ENCODE results near the gene ADAM17.

Gene ADAM17

DNA sequence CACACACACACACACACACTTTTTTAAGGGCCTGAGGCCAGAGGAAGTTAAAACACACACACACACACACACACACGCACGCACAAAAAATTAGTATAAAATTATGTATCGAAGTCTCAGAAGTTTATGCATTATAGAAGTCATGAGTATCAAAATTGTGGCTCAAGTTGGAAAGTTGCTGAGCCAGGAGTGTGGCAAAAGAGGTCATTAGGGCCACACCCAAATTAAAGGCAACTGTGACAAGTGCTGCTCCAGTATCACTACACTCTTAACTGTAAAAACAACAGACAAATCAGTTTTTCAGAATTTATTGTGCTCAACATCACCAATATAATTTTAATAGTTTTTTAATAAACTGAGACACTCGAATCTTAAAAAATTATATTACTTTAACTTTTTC, 38.3 kb upstream of the ADAM17 start:
- H3K4me1 ChIP-seq (ENCODE audit: control insufficient read depth in 2 of 2, insufficient read depth in 1 of 2, low read depth in 1 of 2, low read length in 2 of 2): peaks cover 3 to 6% of the 10 kb centered on the region in 2 donors
- H4K8ac ChIP-seq (ENCODE audit: low read depth, low read length): no peak overlapping the region
- H3K4me3 ChIP-seq (ENCODE audit: low read length in 2 of 2): no peak overlapping the region
- H3K4me2 ChIP-seq (ENCODE audit: insufficient read depth, low read length, poor library complexity, severe bottlenecking): no peak overlapping the region
- no peak overlapping the region for H2BK15ac ChIP-seq (ENCODE audit: low read length)
- no peak overlapping the region for H2BK5ac ChIP-seq (ENCODE audit: low read length)
- H3K14ac ChIP-seq (ENCODE audit: low read length): no peak overlapping the region
- no peak overlapping the region for H3K27ac ChIP-seq (replicated peaks; ENCODE audit: low read length)
- peaks cover 5 to 85% of the 10 kb centered on the region in 2 donors for H3K36me3 ChIP-seq (replicated peaks in 1 of 2; ENCODE audit: control insufficient read depth in 2 of 2, insufficient read depth in 2 of 2, low read length in 2 of 2)
- H2BK120ac ChIP-seq (ENCODE audit: low read depth, low read length): no peak overlapping the region
- no peaks in the 10 kb centered on the region for H3K27me3 ChIP-seq (ENCODE audit: control insufficient read depth in 3 of 3, insufficient read depth in 3 of 3, low read depth in 1 of 3, low read length in 3 of 3)
- no peak overlapping the region for H2AFZ ChIP-seq (ENCODE audit: low read length)
- peaks cover 6% of the 10 kb centered on the region for H3K79me1 ChIP-seq (ENCODE audit: low read depth, low read length)
- no peak overlapping the region for H2AK5ac ChIP-seq (ENCODE audit: low read depth, low read length)
- H2BK12ac ChIP-seq (ENCODE audit: low read length): no peak overlapping the region
- H3K18ac ChIP-seq (ENCODE audit: low read length): no peak overlapping the region
- WGBS, 2 donors (ENCODE audit: extremely low coverage in 2 of 2, insufficient read length in 2 of 2, insufficient replicate concordance in 1 of 2): 100% methylated on average over 1 of the region's 4 CpGs; no CpG with 5 or more reads in 1 of the 2 donors
- H3K4ac ChIP-seq (ENCODE audit: low read length): no peak overlapping the region
- no peak overlapping the region for H3K9ac ChIP-seq (ENCODE audit: low read depth, low read length, poor library complexity)
- peaks cover 4 to 10% of the 10 kb centered on the region in 2 donors for H3K9me3 ChIP-seq (replicated peaks in 1 of 2; ENCODE audit: control insufficient read depth in 2 of 2, insufficient read depth in 1 of 2, low read depth in 1 of 2, low read length in 2 of 2)
- no peak for DNase-seq (ENCODE audit: low spot score)
- no peak overlapping the region for H3K23ac ChIP-seq (ENCODE audit: low read depth, low read length, poor library complexity)
- H4K91ac ChIP-seq (ENCODE audit: low read depth, low read length, poor library complexity): no peak overlapping the region

- Histone ChIP-seq H2BK120ac (ENCODE audit: low read depth, low read length) (no peak overlapping the region), H3K79me1 (ENCODE audit: low read depth, low read length) (peaks cover 4% of the 10 kb centered on the region), H3K4me3 (ENCODE audit: low read length in 2 of 2) (no peak overlapping the region), H3K36me3 (replicated peaks in 1 of 2; ENCODE audit: control insufficient read depth in 2 of 2, insufficient read depth in 2 of 2, low read length in 2 of 2) (peaks cover 4 to 87% of the 10 kb centered on the region in 2 donors), H3K27ac (replicated peaks; ENCODE audit: low read length) (no peak overlapping the region), H3K4me2 (ENCODE audit: insufficient read depth, low read length, poor library complexity, severe bottlenecking) (no peak overlapping the region), H2BK5ac (ENCODE audit: low read length) (no peak overlapping the region), H3K4ac (ENCODE audit: low read length) (no peak overlapping the region), H3K14ac (ENCODE audit: low read length) (no peak overlapping the region), H3K9me3 (replicated peaks in 1 of 2; ENCODE audit: control insufficient read depth in 2 of 2, insufficient read depth in 1 of 2, low read depth in 1 of 2, low read length in 2 of 2) (no peaks in the 10 kb centered on the region), H3K9ac (ENCODE audit: low read depth, low read length, poor library complexity) (no peak overlapping the region), H2AFZ (ENCODE audit: low read length) (no peak overlapping the region), H3K27me3 (ENCODE audit: control insufficient read depth in 3 of 3, insufficient read depth in 3 of 3, low read depth in 1 of 3, low read length in 3 of 3) (no peaks in the 10 kb centered on the region), H2BK12ac (ENCODE audit: low read length) (no peak overlapping the region), H3K18ac (ENCODE audit: low read length) (no peak overlapping the region), H3K4me1 (ENCODE audit: control insufficient read depth in 2 of 2, insufficient read depth in 1 of 2, low read depth in 1 of 2, low read length in 2 of 2) (peaks cover 3 to 6% of the 10 kb centered on the region in 2 donors), H3K23ac (ENCODE audit: low read depth, low read length, poor library complexity) (no peak overlapping the region), H2AK5ac (ENCODE audit: low read depth, low read length) (no peak overlapping the region), H4K91ac (ENCODE audit: low read depth, low read length, poor library complexity) (no peak overlapping the region), H4K8ac (ENCODE audit: low read depth, low read length) (no peak overlapping the region), H2BK15ac (ENCODE audit: low read length) (no peak overlapping the region)
- no CpG with 5 or more reads among the region's 3 CpGs for WGBS, 2 donors (ENCODE audit: extremely low coverage in 2 of 2, insufficient read length in 2 of 2, insufficient replicate concordance in 1 of 2)
- no peak for DNase-seq (ENCODE audit: low spot score)
Observed at GRCh38 chr2:9592699-9593098, 37.1 kb upstream of the ADAM17 start.

DNA sequence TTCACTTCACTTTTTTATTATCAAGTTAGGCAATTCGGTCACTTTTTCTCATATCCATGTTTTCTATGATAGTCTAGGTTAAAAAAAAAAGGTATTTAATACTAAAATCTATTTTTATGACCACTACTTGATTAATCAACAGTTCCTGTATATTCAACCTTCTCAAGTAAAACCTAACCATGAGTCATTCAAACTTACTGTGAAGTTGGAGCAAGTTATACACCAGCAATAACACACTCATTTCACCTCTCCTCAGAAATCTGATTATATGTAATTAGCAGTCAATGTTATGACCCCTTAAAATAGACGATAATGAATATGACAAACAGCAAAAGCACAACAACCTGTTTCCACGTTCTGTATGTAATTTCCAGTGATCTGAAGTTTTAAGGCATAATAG, 35.0 kb upstream of the ADAM17 start:
- no peak overlapping the region for H2BK120ac ChIP-seq (ENCODE audit: low read depth, low read length)
- H3K79me1 ChIP-seq (ENCODE audit: low read depth, low read length): peaks cover 2% of the 10 kb centered on the region
- H3K4me2 ChIP-seq (ENCODE audit: insufficient read depth, low read length, poor library complexity, severe bottlenecking): no peak overlapping the region
- no peak overlapping the region for H2BK5ac ChIP-seq (ENCODE audit: low read length)
- H3K4ac ChIP-seq (ENCODE audit: low read length): no peak overlapping the region
- DNase-seq (ENCODE audit: low spot score): no peak
- H3K27ac ChIP-seq (replicated peaks; ENCODE audit: low read length): no peak overlapping the region
- H3K4me1 ChIP-seq (ENCODE audit: control insufficient read depth in 2 of 2, insufficient read depth in 1 of 2, low read depth in 1 of 2, low read length in 2 of 2): peaks cover 3 to 5% of the 10 kb centered on the region in 2 donors
- H3K14ac ChIP-seq (ENCODE audit: low read length): no peak overlapping the region
- H2AK5ac ChIP-seq (ENCODE audit: low read depth, low read length): no peak overlapping the region
- H3K36me3 ChIP-seq (replicated peaks in 1 of 2; ENCODE audit: control insufficient read depth in 2 of 2, insufficient read depth in 2 of 2, low read length in 2 of 2): peaks cover 7 to 94% of the 10 kb centered on the region in 2 donors
- H3K18ac ChIP-seq (ENCODE audit: low read length): no peak overlapping the region
- H3K9ac ChIP-seq (ENCODE audit: low read depth, low read length, poor library complexity): no peak overlapping the region
- no CpG with 5 or more reads among the region's 3 CpGs for WGBS, 2 donors (ENCODE audit: extremely low coverage in 2 of 2, insufficient read length in 2 of 2, insufficient replicate concordance in 1 of 2)
- H4K8ac ChIP-seq (ENCODE audit: low read depth, low read length): no peak overlapping the region
- H3K9me3 ChIP-seq (replicated peaks in 1 of 2; ENCODE audit: control insufficient read depth in 2 of 2, insufficient read depth in 1 of 2, low read depth in 1 of 2, low read length in 2 of 2): no peaks in the 10 kb centered on the region
- no peak overlapping the region for H2AFZ ChIP-seq (ENCODE audit: low read length)
- no peaks in the 10 kb centered on the region for H3K27me3 ChIP-seq (ENCODE audit: control insufficient read depth in 3 of 3, insufficient read depth in 3 of 3, low read depth in 1 of 3, low read length in 3 of 3)
- H3K4me3 ChIP-seq (ENCODE audit: low read length in 2 of 2): no peak overlapping the region
- no peak overlapping the region for H2BK12ac ChIP-seq (ENCODE audit: low read length)
- H3K23ac ChIP-seq (ENCODE audit: low read depth, low read length, poor library complexity): no peak overlapping the region
- H4K91ac ChIP-seq (ENCODE audit: low read depth, low read length, poor library complexity): no peak overlapping the region
- no peak overlapping the region for H2BK15ac ChIP-seq (ENCODE audit: low read length)

DNA sequence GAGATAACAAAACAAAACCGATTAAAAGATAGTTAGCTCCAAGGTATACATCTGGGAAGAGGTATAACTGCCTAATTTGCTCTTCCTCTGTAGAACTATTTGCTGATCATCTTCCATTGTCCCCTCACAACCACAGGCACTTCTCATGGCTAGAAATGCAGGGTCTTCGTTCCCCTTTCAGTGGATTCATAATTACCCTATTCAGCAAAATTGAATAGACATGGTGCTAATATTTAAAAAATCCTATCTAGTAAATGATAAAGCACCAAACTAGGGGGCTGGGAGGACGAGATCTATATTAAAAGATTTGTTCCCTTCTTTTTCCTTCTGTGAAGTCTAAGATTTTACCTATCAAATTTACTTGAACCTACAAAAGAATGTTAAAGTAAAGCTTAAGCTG, 30.8 kb upstream of the ADAM17 start:
- Histone ChIP-seq H3K4ac (ENCODE audit: low read length) (no peak overlapping the region), H3K14ac (ENCODE audit: low read length) (no peak overlapping the region), H3K79me1 (ENCODE audit: low read depth, low read length) (no peaks in the 10 kb centered on the region), H3K4me1 (ENCODE audit: control insufficient read depth in 2 of 2, insufficient read depth in 1 of 2, low read depth in 1 of 2, low read length in 2 of 2) (no peaks in the 10 kb centered on the region), H3K27me3 (ENCODE audit: control insufficient read depth in 3 of 3, insufficient read depth in 3 of 3, low read depth in 1 of 3, low read length in 3 of 3) (no peaks in the 10 kb centered on the region), H2AK5ac (ENCODE audit: low read depth, low read length) (no peak overlapping the region), H4K91ac (ENCODE audit: low read depth, low read length, poor library complexity) (no peak overlapping the region), H2BK5ac (ENCODE audit: low read length) (no peak overlapping the region), H3K27ac (replicated peaks; ENCODE audit: low read length) (no peak overlapping the region), H3K9me3 (replicated peaks in 1 of 2; ENCODE audit: control insufficient read depth in 2 of 2, insufficient read depth in 1 of 2, low read depth in 1 of 2, low read length in 2 of 2) (no peaks in the 10 kb centered on the region), H3K18ac (ENCODE audit: low read length) (no peak overlapping the region), H3K9ac (ENCODE audit: low read depth, low read length, poor library complexity) (no peak overlapping the region), H3K23ac (ENCODE audit: low read depth, low read length, poor library complexity) (no peak overlapping the region), H2BK120ac (ENCODE audit: low read depth, low read length) (no peak overlapping the region), H3K4me2 (ENCODE audit: insufficient read depth, low read length, poor library complexity, severe bottlenecking) (no peak overlapping the region), H3K36me3 (replicated peaks in 1 of 2; ENCODE audit: control insufficient read depth in 2 of 2, insufficient read depth in 2 of 2, low read length in 2 of 2) (peaks cover 10 to 90% of the 10 kb centered on the region in 2 donors), H2AFZ (ENCODE audit: low read length) (no peak overlapping the region), H2BK15ac (ENCODE audit: low read length) (no peak overlapping the region), H4K8ac (ENCODE audit: low read depth, low read length) (no peak overlapping the region), H2BK12ac (ENCODE audit: low read length) (no peak overlapping the region), H3K4me3 (ENCODE audit: low read length in 2 of 2) (no peak overlapping the region)
- no peak for DNase-seq (ENCODE audit: low spot score)
- WGBS, 2 donors (ENCODE audit: extremely low coverage in 2 of 2, insufficient read length in 2 of 2, insufficient replicate concordance in 1 of 2): no CpG with 5 or more reads among the region's 3 CpGs

Data from neuronal stem cell (in vitro differentiated cells).